Activated T-cell treated with anti-CD3 and anti-CD28 coated beads for 1 hour (primary cell): ENCODE data around the gene NCAPH2.
A peak's percentile ranks its signal among the peaks of the same experiment; 100 is the strongest.

ENCODE experiments used
- DNase-seq: peaks from one replicate; pipeline ENCODE4 v3.0.0-alpha.2; 2020; ENCODE audit warnings: low read depth

NCAPH2 gene

DNA sequence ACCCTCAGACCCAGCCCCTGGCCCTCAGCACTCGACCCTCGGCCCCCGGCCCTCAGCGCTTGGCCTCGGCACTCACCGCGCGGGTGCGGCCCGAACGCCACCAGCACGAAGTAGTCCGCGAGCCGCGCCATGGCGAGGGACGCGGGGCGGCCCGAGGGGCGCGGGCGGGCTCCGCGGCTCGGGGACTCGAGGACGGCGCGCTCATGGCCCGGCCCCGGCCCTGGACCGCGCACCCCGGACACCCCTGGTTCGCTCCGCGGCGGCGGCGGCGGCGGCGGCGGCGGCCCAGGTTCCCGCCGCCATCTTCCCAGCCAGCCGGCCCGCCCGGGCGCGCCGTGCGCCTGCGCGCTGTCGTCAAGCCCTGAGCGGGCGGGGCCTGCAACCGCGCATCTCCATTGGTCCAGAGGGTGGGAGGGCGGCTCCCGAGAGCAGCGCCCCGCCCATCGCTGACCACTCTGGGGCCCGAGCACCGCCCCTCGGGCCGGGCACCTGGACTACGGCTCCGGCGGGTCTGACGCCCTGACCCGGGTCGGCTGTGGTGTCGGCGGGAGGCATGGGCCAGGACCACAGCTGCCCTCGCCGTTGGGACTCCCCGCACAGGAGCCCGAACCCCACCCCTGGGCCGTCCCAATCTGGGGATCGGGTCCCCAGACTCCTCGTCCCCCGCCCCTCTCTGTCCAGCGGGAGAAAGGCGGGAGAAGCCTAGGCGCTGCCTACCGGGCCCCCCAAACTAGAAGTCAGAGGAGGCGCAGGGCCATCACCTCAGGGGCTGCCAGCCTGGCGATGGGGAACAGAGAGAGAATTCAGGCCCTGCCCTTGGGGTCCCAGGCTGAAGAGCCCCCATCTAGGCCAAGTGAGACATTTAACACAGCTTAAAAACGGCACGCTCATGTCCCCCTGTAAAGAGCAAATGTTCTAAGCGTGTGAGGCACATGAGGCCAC, 33.0 kb upstream of the NCAPH2 start, which contains the start of gene SBF1:
Gene SBF1, minus strand, starts transcription at position 326 of the 942 bp plus-strand sequence. Its CDS starts 195 bp downstream, at position 131.
- DNase-seq: peak; percentile 83

DNA sequence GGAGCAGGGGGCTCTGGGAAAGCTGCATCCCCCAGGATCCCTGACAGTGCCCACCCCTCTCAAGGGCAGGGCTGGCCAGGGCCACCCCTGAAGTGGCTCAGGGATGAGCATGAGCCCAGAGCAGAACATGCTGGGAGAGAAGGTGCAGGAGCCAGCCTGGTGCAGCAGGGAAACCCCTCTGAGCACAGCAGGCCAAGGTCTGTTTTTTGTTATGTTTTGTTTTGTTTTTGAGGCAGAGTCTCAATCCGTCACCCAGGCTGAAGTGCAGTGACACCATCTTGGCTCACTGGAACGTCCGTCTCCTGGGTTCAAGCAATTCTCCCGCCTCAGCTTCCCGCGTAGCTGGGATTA, 32.4 kb upstream of the NCAPH2 start:
- no peak for DNase-seq

- no peak for DNase-seq
These were observed 31.2 kb upstream of the NCAPH2 start for GRCh38 chr22:50476868-50477267.

- DNase-seq: no peak
These were observed 30.1 kb upstream of the NCAPH2 start for GRCh38 chr22:50477923-50478322.

GRCh38 chr22:50479721-50480120, 28.3 kb upstream of the NCAPH2 start:
- no peak for DNase-seq

- no peak for DNase-seq
These were observed 27.0 kb upstream of the NCAPH2 start for GRCh38 chr22:50481045-50481439.

GRCh38 chr22:50481440-50482106, 26.5 kb upstream of the NCAPH2 start, which contains the start of gene ADM2:
ADM2 (plus strand) TSS chr22:50481543; CDS start chr22:50481848, 305 bp downstream.
- DNase-seq: peak; percentile 59

DNA sequence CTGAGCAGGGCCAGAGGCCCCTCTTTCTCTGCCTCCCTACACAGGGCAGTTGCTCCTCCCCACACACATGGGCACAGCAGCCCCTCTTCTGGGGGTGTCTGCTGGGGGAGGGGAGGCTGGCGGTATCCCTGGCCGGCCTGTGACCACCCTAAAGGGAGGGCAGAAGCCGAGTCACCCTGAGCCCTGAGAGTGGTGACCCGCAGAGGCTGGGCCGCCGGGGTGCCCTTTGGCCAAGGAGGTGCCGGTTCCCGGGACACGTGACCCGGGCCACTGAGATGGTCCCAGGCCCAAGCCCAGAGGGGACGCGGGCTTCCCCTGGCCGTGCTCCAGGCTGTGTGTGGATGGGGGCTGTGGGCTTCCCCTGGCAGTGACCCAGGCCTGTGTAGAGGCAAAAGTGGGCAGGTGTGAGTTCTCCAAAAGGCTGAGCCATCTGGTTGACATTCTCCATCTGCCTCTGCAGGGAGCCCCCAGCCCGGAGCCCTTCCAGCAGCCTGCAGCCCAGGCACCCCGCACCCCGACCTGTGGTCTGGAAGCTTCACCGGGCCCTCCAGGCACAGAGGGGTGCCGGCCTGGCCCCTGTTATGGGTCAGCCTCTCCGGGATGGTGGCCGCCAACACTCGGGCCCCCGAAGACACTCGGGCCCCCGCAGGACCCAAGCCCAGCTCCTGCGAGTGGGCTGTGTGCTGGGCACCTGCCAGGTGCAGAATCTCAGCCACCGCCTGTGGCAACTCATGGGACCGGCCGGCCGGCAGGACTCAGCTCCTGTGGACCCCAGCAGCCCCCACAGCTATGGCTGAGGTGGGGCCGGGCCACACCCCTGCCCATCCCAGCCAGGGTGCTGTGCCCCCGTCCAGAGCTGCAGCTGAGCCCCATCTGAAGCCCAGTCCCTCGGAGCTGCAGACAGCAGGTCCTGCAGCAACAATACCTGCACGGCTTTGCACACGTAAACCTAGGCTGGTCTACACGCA, 25.6 kb upstream of the NCAPH2 start:
- no peak for DNase-seq

DNA sequence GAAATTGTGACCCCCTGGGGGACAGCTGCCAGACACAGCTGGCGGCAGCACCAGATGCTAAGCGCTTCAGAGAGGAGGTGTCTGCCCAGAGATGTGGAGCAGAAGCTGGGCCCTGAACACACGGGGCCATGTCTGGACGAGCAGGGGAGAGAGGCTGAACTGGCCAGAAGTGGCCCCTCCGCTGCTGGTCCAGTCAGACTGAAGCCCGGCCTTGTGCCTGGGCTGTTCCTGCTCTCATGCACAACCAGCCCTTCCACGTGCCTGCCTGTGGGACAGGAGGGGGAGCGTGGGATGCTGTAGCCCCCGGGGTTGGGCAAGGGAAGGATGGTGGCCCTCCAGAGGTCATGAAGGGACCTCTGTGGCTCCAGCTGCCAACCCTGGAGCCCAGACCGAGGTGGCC, 24.9 kb upstream of the NCAPH2 start:
- no peak for DNase-seq

- no peak for DNase-seq
These were observed 24.5 kb upstream of the NCAPH2 start for GRCh38 chr22:50483556-50483955.

GRCh38 chr22:50483977-50484853, 23.8 kb upstream of the NCAPH2 start:
- DNase-seq: no peak

DNA sequence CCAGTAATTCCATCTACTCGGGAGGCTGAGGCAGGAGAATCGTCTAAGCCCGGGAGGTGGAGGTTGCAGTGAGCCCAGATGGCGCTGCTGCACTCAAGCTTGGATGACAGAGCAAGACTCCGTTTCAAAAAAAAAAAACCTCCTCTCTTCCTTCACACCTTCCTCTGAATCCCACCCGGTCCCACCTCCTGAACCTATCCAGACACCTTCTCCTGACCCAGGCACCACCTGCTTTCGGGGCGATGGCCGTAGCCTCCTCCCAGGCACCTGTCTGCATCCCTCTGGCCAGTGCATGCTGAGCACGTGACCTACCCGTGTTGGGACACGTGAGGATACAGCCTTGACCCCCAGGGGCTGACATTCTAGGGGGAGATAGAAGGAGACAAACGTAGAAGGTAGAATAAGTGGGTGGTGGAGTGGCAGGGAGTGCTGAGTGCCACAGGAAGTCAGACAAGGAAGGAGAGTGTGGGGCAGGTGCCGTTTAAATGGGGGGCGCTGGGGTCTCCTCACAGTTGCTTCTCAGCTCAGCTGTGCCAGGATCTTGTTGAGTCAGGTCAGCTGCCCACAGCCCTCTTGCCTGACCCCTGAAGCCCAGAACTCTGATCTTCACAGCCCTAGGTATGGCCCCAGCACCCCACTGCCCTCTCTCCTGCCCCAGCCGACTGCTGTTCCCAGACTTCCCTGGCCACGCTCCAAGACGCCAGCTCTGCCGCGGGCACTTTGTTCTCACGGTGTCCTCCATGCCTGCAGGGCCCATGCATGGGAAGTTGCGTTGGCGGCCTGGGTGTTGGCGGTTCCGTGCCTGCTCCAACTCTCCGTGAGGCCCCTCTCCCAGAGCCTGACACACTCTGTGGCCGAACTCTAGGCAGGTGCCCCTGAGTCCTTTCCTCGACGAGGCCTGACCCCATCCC, 22.5 kb upstream of the NCAPH2 start:
- no peak for DNase-seq

- no peak for DNase-seq
These were observed 21.3 kb upstream of the NCAPH2 start, which contains the start of gene MIOX for GRCh38 chr22:50486561-50487289. MIOX (plus strand) TSS chr22:50486859; CDS start chr22:50486898, 39 bp downstream.

GRCh38 chr22:50487290-50488005, 20.6 kb upstream of the NCAPH2 start:
- DNase-seq: no peak

DNA sequence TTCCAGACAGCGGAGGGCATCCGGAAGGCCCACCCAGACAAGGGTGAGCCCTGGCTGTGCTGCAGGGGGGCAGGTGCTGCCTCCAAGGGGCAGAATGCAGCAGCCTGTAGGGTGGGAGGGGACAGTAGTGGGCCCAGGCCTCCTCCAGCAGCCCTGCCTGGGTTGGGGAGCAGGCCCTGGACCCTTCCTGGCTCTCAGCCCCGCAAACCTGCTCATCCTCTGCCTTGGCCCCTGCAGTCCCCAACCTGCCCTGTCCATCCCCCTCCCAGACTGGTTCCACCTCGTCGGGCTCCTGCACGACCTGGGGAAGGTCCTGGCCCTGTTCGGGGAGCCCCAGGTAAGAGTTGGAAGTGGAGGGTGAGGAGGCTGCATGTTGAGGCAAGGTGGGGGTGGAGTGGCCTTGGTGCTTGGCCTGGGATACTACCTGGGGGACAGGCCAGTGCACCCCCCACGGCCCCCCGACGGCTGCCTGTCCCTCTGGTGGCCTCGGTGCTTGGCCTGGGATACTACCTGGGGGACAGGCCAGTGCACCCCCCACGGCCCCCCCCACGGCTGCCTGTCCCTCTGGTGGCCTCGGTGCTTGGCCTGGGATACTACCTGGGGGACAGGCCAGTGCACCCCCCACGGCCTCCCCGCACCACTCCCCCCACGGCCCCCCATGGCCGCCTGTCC, 19.9 kb upstream of the NCAPH2 start:
- no peak for DNase-seq

DNA sequence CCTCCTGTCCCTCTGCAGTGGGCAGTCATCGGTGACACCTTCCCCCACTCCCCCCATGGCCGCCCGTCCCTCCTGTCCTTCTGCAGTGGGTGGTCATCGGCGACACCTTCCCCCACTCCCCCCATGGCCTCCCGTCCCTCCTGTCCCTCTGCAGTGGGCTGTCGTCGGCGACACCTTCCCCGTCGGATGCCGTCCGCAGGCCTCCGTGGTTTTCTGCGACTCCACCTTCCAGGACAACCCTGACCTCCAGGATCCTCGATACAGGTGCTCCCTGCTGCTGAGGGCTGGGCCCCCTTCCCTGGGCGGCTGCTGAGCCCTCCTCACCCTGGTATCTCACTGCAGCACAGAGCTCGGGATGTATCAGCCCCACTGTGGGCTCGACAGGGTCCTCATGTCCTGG, 19.1 kb upstream of the NCAPH2 start:
- no peak for DNase-seq

DNA sequence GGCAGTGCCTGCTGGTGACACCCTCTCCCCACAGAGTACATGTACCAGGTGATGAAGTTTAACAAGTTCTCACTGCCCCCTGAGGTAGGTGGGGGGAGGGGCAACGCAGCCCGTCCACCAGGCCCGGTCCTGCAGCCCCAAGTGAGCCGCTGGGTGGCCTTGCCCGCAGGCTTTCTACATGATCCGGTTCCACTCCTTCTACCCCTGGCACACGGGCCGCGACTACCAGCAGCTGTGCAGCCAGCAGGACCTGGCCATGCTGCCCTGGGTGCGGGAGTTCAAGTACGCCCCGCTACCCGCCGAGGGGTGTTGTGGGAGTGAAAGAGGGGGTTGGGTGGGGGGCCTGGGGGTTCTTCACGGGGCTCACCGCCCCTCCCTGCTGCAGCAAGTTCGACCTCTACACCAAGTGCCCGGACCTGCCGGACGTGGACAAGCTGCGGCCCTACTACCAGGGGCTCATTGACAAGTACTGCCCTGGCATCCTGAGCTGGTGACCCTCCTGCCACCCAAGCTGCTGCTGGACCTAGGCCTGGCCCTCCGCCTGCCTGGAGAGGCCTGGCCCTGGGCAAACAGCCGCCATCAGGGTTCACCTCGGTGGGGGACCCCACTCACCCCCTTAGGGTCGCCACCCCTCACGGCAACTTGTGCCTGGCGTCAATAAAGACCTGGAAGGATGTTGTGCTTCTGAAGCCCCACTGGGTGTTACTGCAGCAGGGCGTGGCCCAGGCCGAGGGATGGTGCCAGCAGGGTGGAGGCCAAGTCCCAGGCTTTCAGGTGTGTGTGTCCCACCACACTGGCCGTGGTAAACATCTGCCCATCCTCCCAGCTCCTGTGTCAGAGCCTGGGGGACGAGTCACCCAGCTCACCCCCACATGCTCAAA, 18.4 kb upstream of the NCAPH2 start:
- no peak for DNase-seq
